ENCODE measurements around the gene AURKB. TPM values are rescaled to one million over a fixed set of nuclear protein-coding genes. Genes with fewer than 3 reads are reported as not detected.

Gene AURKB
- total and polyA plus RNA-seq, 2 of the 13 experiments (the other 11 are each of a cell fraction or from before 2014, with no cell fraction given), result 29.5 to 75.3 TPM

- TF ChIP-seq ZNF563 (CRISPR knock-in tag; IDR thresholded peaks at IDR 0.05) (no peak), SOX6 (IDR thresholded peaks at IDR 0.05) (no peak), SOX6 (CRISPR knock-in tag; IDR thresholded peaks at IDR 0.05) (peak; percentile 92), ZSCAN5A (CRISPR knock-in tag; IDR thresholded peaks at IDR 0.05; ENCODE audit: borderline replicate concordance) (peak; percentile 89), ELF4 (CRISPR knock-in tag; IDR thresholded peaks at IDR 0.05; ENCODE audit: borderline replicate concordance) (peak; percentile 94), ZNF749 (CRISPR knock-in tag; IDR thresholded peaks at IDR 0.05; ENCODE audit: borderline replicate concordance) (peak; percentile 97), SRY (CRISPR knock-in tag; IDR thresholded peaks at IDR 0.05) (no peak; the same call in 1 of the 2 replicates), TAF15 (IDR thresholded peaks at IDR 0.05; ENCODE audit: low read depth, low read length, poor library complexity, severe bottlenecking) (no peak), ZEB1 (IDR thresholded peaks at IDR 0.05; ENCODE audit: insufficient replicate concordance, low read depth) (peak; percentile 93), HDAC2 (CRISPR knock-in tag; IDR thresholded peaks at IDR 0.05) (peak; percentile 91), ZNF790 (CRISPR knock-in tag; IDR thresholded peaks at IDR 0.05; ENCODE audit: borderline replicate concordance) (no peak; the same call in 1 of the 2 replicates), ZNF619 (CRISPR knock-in tag; IDR thresholded peaks at IDR 0.05) (no peak), BRCA1 (CRISPR knock-in tag; IDR thresholded peaks at IDR 0.05) (peak; percentile 97), RARG (CRISPR knock-in tag; IDR thresholded peaks at IDR 0.05; ENCODE audit: low read depth) (no peak), DPF2 (CRISPR knock-in tag; IDR thresholded peaks at IDR 0.05; ENCODE audit: borderline replicate concordance, low read depth) (no peak), ZKSCAN8 (CRISPR knock-in tag; IDR thresholded peaks at IDR 0.05; ENCODE audit: borderline replicate concordance) (peak; percentile 98), SALL2 (CRISPR knock-in tag; IDR thresholded peaks at IDR 0.05) (peak; percentile 86), ATAD3A (CRISPR knock-in tag; IDR thresholded peaks at IDR 0.05) (no peak), HCFC1 (IDR thresholded peaks at IDR 0.05; ENCODE audit: low read depth, low read length) (no peak), CENPT (CRISPR knock-in tag; IDR thresholded peaks at IDR 0.05; ENCODE audit: low read depth) (peak; percentile 94), ZNF740 (CRISPR knock-in tag; IDR thresholded peaks at IDR 0.05) (peak; percentile 84), ESRRA (CRISPR knock-in tag; IDR thresholded peaks at IDR 0.05; ENCODE audit: low read depth) (peak; percentile 35; the same call in 1 of the 2 replicates), NFYB (CRISPR knock-in tag; IDR thresholded peaks at IDR 0.05) (peak; percentile 20; the same call in 1 of the 2 replicates), GTF3A (CRISPR knock-in tag; conservative IDR thresholded peaks at IDR 0.05) (no peak), ZNF12 (CRISPR knock-in tag; IDR thresholded peaks at IDR 0.05) (peak; percentile 80; the same call in 1 of the 2 replicates)
- TF ChIP-seq, protein P1, sequence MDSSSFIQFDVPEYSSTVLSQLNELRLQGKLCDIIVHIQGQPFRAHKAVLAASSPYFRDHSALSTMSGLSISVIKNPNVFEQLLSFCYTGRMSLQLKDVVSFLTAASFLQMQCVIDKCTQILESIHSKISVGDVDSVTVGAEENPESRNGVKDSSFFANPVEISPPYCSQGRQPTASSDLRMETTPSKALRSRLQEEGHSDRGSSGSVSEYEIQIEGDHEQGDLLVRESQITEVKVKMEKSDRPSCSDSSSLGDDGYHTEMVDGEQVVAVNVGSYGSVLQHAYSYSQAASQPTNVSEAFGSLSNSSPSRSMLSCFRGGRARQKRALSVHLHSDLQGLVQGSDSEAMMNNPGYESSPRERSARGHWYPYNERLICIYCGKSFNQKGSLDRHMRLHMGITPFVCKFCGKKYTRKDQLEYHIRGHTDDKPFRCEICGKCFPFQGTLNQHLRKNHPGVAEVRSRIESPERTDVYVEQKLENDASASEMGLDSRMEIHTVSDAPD (CRISPR knock-in tag; IDR thresholded peaks at IDR 0.05), result peak; percentile 48; the same call in 1 of the 2 replicates
- TF ChIP-seq, protein P2, sequence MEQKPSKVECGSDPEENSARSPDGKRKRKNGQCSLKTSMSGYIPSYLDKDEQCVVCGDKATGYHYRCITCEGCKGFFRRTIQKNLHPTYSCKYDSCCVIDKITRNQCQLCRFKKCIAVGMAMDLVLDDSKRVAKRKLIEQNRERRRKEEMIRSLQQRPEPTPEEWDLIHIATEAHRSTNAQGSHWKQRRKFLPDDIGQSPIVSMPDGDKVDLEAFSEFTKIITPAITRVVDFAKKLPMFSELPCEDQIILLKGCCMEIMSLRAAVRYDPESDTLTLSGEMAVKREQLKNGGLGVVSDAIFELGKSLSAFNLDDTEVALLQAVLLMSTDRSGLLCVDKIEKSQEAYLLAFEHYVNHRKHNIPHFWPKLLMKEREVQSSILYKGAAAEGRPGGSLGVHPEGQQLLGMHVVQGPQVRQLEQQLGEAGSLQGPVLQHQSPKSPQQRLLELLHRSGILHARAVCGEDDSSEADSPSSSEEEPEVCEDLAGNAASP (CRISPR knock-in tag; IDR thresholded peaks at IDR 0.05; ENCODE audit: borderline replicate concordance), result peak; percentile 93
These were observed 37.1 kb downstream of the AURKB start (continued) for GRCh38 chr17:8173056-8173870.

Data from HepG2 (cell line).